ENCODE data around the gene PFDN4. TPM values are rescaled to one million over a fixed set of nuclear protein-coding genes. Genes with fewer than 3 reads are reported as not detected.

PFDN4 gene
- polyA plus RNA-seq, 1 donor from 2014 or later: 512 TPM

DNA sequence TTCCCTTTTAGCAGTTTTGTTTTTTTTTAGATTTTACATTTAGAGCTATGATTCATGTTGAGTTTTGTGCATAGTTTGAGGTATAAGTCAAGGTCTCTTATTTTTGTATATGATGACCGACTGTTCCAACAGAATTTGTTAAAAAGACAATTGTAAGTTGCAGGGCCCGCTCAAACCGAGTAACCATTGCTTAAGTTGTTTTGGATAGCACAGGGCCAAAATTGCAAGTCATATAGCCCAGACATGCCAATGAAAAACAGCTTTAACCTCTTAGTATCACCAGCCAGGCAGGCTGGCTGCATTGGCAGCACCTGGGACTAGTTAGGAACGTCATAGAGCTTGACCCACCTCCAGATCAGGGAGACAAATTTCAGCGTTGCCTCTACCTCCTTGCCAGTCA is 47.3 kb downstream of the PFDN4 start:
- H4K20me1 ChIP-seq (ENCODE audit: insufficient read depth): no peaks in the 10 kb centered on the region
- no peak for TF ChIP-seq RAD21 (conservative IDR thresholded peaks at IDR 0.05)
- TF ChIP-seq, protein P1, sequence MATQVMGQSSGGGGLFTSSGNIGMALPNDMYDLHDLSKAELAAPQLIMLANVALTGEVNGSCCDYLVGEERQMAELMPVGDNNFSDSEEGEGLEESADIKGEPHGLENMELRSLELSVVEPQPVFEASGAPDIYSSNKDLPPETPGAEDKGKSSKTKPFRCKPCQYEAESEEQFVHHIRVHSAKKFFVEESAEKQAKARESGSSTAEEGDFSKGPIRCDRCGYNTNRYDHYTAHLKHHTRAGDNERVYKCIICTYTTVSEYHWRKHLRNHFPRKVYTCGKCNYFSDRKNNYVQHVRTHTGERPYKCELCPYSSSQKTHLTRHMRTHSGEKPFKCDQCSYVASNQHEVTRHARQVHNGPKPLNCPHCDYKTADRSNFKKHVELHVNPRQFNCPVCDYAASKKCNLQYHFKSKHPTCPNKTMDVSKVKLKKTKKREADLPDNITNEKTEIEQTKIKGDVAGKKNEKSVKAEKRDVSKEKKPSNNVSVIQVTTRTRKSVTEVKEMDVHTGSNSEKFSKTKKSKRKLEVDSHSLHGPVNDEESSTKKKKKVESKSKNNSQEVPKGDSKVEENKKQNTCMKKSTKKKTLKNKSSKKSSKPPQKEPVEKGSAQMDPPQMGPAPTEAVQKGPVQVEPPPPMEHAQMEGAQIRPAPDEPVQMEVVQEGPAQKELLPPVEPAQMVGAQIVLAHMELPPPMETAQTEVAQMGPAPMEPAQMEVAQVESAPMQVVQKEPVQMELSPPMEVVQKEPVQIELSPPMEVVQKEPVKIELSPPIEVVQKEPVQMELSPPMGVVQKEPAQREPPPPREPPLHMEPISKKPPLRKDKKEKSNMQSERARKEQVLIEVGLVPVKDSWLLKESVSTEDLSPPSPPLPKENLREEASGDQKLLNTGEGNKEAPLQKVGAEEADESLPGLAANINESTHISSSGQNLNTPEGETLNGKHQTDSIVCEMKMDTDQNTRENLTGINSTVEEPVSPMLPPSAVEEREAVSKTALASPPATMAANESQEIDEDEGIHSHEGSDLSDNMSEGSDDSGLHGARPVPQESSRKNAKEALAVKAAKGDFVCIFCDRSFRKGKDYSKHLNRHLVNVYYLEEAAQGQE (IDR thresholded peaks at IDR 0.05; ENCODE audit: borderline replicate concordance): no peak
- TF ChIP-seq MXI1 (conservative IDR thresholded peaks at IDR 0.05; ENCODE audit: poor library complexity, severe bottlenecking): no peak
- no peak for TF ChIP-seq EZH2 (IDR thresholded peaks at IDR 0.05; ENCODE audit: borderline replicate concordance, insufficient read depth, low read length, poor library complexity, severe bottlenecking)
- H3K9me3 ChIP-seq (ENCODE audit: low read length): no peaks in the 10 kb centered on the region
- no peaks in the 10 kb centered on the region for H3F3A ChIP-seq (ENCODE audit: insufficient read depth, low read length, poor library complexity, severe bottlenecking)
- no peaks in the 10 kb centered on the region for H3K9me2 ChIP-seq (ENCODE audit: insufficient read depth, low read length)
- H3K4me2 ChIP-seq (ENCODE audit: low read length): no peak overlapping the region
- H3K27ac ChIP-seq (ENCODE audit: low read length): no peak overlapping the region
- no peak overlapping the region for H3K4me3 ChIP-seq (ENCODE audit: low read length)
- H3K36me3 ChIP-seq (ENCODE audit: insufficient read depth, low read length): no peaks in the 10 kb centered on the region
- no peaks in the 10 kb centered on the region for H3K79me2 ChIP-seq (replicated peaks; ENCODE audit: insufficient read depth, low read length)
- H2AFZ ChIP-seq (ENCODE audit: low read depth, low read length): no peak overlapping the region
- no peak overlapping the region for H3K9ac ChIP-seq (ENCODE audit: low read length)
- no peaks in the 10 kb centered on the region for H3K27me3 ChIP-seq (ENCODE audit: insufficient read depth, low read depth, low read length)

DNA sequence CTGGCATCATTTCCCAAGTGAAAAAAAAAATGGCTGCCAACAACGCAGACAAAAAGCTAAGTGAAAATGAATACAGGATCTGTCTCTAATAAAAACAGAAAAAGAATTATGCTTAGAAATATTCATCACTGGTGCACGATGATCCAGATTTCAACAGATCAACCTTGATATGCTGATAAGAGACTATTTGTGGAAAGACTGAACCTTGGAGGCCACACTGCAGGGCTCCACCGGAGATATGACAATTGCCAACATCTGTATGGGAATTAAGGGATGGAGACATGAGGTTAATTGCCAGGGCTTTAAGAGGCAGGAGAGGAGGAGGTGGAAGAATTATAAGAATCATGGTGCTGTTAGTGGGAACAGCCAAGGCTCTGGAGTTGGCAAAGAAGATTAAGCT is 48.3 kb downstream of the PFDN4 start:
- Histone ChIP-seq H3K79me2 (replicated peaks; ENCODE audit: insufficient read depth, low read length) (no peaks in the 10 kb centered on the region), H3K9ac (ENCODE audit: low read length) (no peak overlapping the region), H3F3A (ENCODE audit: insufficient read depth, low read length, poor library complexity, severe bottlenecking) (no peaks in the 10 kb centered on the region), H3K4me3 (ENCODE audit: low read length) (no peak overlapping the region), H3K9me2 (ENCODE audit: insufficient read depth, low read length) (no peaks in the 10 kb centered on the region), H3K9me3 (ENCODE audit: low read length) (no peaks in the 10 kb centered on the region), H3K4me2 (ENCODE audit: low read length) (no peak overlapping the region), H2AFZ (ENCODE audit: low read depth, low read length) (no peak overlapping the region), H3K27me3 (ENCODE audit: insufficient read depth, low read depth, low read length) (no peaks in the 10 kb centered on the region), H3K36me3 (ENCODE audit: insufficient read depth, low read length) (no peaks in the 10 kb centered on the region), H3K27ac (ENCODE audit: low read length) (no peak overlapping the region), H4K20me1 (ENCODE audit: insufficient read depth) (no peaks in the 10 kb centered on the region)
- TF ChIP-seq EP300 (conservative IDR thresholded peaks at IDR 0.05; ENCODE audit: poor library complexity, severe bottlenecking) (no peak), MXI1 (conservative IDR thresholded peaks at IDR 0.05; ENCODE audit: poor library complexity, severe bottlenecking) (no peak), SMC3 (conservative IDR thresholded peaks at IDR 0.05; ENCODE audit: poor library complexity) (no peak), POLR2AphosphoS5 (IDR thresholded peaks at IDR 0.05) (no peak), EZH2 (IDR thresholded peaks at IDR 0.05; ENCODE audit: borderline replicate concordance, insufficient read depth, low read length, poor library complexity, severe bottlenecking) (no peak), RAD21 (conservative IDR thresholded peaks at IDR 0.05) (no peak), TAF1 (IDR thresholded peaks at IDR 0.05; ENCODE audit: low read depth) (no peak)
- TF ChIP-seq, protein P1 (IDR thresholded peaks at IDR 0.05; ENCODE audit: borderline replicate concordance): no peak
- TF ChIP-seq, protein P2, sequence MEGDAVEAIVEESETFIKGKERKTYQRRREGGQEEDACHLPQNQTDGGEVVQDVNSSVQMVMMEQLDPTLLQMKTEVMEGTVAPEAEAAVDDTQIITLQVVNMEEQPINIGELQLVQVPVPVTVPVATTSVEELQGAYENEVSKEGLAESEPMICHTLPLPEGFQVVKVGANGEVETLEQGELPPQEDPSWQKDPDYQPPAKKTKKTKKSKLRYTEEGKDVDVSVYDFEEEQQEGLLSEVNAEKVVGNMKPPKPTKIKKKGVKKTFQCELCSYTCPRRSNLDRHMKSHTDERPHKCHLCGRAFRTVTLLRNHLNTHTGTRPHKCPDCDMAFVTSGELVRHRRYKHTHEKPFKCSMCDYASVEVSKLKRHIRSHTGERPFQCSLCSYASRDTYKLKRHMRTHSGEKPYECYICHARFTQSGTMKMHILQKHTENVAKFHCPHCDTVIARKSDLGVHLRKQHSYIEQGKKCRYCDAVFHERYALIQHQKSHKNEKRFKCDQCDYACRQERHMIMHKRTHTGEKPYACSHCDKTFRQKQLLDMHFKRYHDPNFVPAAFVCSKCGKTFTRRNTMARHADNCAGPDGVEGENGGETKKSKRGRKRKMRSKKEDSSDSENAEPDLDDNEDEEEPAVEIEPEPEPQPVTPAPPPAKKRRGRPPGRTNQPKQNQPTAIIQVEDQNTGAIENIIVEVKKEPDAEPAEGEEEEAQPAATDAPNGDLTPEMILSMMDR (IDR thresholded peaks at IDR 0.05; ENCODE audit: poor library complexity, severe bottlenecking): no peak

Measured in neural cell (in vitro differentiated cells).